Measurements from ENCODE around the gene EARS2.

EARS2 gene

GRCh38 chr16:23528644-23529310 lies 28.4 kb downstream of the EARS2 start:
- TF ChIP-seq, protein P1, sequence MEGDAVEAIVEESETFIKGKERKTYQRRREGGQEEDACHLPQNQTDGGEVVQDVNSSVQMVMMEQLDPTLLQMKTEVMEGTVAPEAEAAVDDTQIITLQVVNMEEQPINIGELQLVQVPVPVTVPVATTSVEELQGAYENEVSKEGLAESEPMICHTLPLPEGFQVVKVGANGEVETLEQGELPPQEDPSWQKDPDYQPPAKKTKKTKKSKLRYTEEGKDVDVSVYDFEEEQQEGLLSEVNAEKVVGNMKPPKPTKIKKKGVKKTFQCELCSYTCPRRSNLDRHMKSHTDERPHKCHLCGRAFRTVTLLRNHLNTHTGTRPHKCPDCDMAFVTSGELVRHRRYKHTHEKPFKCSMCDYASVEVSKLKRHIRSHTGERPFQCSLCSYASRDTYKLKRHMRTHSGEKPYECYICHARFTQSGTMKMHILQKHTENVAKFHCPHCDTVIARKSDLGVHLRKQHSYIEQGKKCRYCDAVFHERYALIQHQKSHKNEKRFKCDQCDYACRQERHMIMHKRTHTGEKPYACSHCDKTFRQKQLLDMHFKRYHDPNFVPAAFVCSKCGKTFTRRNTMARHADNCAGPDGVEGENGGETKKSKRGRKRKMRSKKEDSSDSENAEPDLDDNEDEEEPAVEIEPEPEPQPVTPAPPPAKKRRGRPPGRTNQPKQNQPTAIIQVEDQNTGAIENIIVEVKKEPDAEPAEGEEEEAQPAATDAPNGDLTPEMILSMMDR (IDR thresholded peaks at IDR 0.05): no peak
- Histone ChIP-seq H3K79me2 (peaks cover 3% of the 10 kb centered on the region), H2AFZ (no peak overlapping the region), H3K27me3 (ENCODE audit: control insufficient read depth, insufficient read depth, low read length) (no peaks in the 10 kb centered on the region), H3K4me2 (ENCODE audit: low read length) (no peak overlapping the region), H3K9me3 (ENCODE audit: control insufficient read depth, low read length) (no peaks in the 10 kb centered on the region), H3K36me3 (ENCODE audit: control insufficient read depth, insufficient read depth, low read length) (no peaks in the 10 kb centered on the region), H3K4me3 (ENCODE audit: low read depth, low read length) (no peak overlapping the region), H3K9ac (no peak overlapping the region), H3K4me1 (no peaks in the 10 kb centered on the region), H3K27ac (no peak overlapping the region)

GRCh38 chr16:23527961-23528643 lies 29.0 kb downstream of the EARS2 start:
- no peak overlapping the region for H2AFZ ChIP-seq
- no peak overlapping the region for H3K9ac ChIP-seq
- H3K4me2 ChIP-seq (ENCODE audit: low read length): no peak overlapping the region
- no peaks in the 10 kb centered on the region for H3K27me3 ChIP-seq (ENCODE audit: control insufficient read depth, insufficient read depth, low read length)
- H3K4me1 ChIP-seq: no peaks in the 10 kb centered on the region
- peaks cover 3% of the 10 kb centered on the region for H3K79me2 ChIP-seq
- no peaks in the 10 kb centered on the region for H3K36me3 ChIP-seq (ENCODE audit: control insufficient read depth, insufficient read depth, low read length)
- TF ChIP-seq, protein P1 (IDR thresholded peaks at IDR 0.05): no peak
- H3K27ac ChIP-seq: no peak overlapping the region
- H3K4me3 ChIP-seq (ENCODE audit: low read depth, low read length): no peak overlapping the region
- no peaks in the 10 kb centered on the region for H3K9me3 ChIP-seq (ENCODE audit: control insufficient read depth, low read length)

DNA sequence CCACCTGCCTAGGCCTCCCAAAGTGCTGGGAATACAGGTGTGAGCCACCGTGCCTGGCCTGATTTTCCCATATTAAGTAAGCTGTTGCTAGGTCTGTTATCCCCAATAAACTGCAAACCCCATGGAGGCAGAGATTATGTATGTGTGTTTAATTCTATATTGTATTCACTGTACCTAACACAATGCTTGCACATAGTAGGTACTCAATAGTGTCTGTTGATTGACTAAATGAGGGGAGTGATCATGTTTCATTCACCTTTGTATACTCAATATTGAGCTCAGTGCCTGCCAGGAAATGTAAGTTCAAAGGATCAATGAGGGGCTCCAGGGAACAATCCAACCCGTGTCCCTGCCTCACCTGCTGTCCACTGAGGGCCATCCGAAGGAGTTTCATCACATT lies 32.3 kb downstream of the EARS2 start:
- H2AFZ ChIP-seq: no peak overlapping the region
- no peaks in the 10 kb centered on the region for H3K36me3 ChIP-seq (ENCODE audit: control insufficient read depth, insufficient read depth, low read length)
- H3K79me2 ChIP-seq: no peaks in the 10 kb centered on the region
- no peak overlapping the region for H3K4me3 ChIP-seq (ENCODE audit: low read depth, low read length)
- H3K27ac ChIP-seq: no peak overlapping the region
- TF ChIP-seq, protein P1 (IDR thresholded peaks at IDR 0.05): no peak
- no peak overlapping the region for H3K4me2 ChIP-seq (ENCODE audit: low read length)
- no peak overlapping the region for H3K9ac ChIP-seq
- H3K4me1 ChIP-seq: no peaks in the 10 kb centered on the region
- no peaks in the 10 kb centered on the region for H3K27me3 ChIP-seq (ENCODE audit: control insufficient read depth, insufficient read depth, low read length)
- no peaks in the 10 kb centered on the region for H3K9me3 ChIP-seq (ENCODE audit: control insufficient read depth, low read length)

GRCh38 chr16:23523876-23524385 lies 33.2 kb downstream of the EARS2 start:
- Histone ChIP-seq H3K4me2 (ENCODE audit: low read length) (no peak overlapping the region), H3K4me1 (no peaks in the 10 kb centered on the region), H2AFZ (no peak overlapping the region), H3K79me2 (no peaks in the 10 kb centered on the region), H3K9ac (no peak overlapping the region), H3K4me3 (ENCODE audit: low read depth, low read length) (no peak overlapping the region), H3K27me3 (ENCODE audit: control insufficient read depth, insufficient read depth, low read length) (no peaks in the 10 kb centered on the region), H3K9me3 (ENCODE audit: control insufficient read depth, low read length) (no peaks in the 10 kb centered on the region), H3K36me3 (ENCODE audit: control insufficient read depth, insufficient read depth, low read length) (no peaks in the 10 kb centered on the region), H3K27ac (no peak overlapping the region)
- TF ChIP-seq, protein P1 (IDR thresholded peaks at IDR 0.05): no peak
